ENCODE results near the gene CYBB.

The CYBB gene

DNA sequence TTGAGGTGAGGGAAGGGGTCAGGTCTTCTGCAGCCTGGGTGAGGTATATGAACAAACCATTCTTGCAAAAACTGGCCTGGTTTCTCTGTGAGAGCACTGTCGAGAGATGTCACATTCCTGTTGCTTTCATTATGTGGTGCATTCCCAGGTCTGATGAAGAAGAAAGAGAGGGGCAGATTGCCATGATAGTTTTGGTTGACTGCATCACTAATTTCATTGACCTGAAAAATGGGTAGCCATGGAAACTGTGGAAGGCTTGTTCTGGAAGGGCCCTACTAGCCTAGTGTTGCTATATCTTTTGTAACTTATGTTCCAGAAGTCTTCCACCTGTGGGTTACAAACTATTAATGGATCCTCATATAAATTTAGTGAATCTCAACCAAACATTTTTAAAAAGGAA, 32.9 kb upstream of the CYBB start:
- Histone ChIP-seq H2BK120ac (ENCODE audit: low read depth, low read length) (no peak overlapping the region), H3K14ac (ENCODE audit: low read length in 2 of 2) (no peak overlapping the region), H3K9me3 (ENCODE audit: control insufficient read depth, low read length) (no peaks in the 10 kb centered on the region), H3K18ac (ENCODE audit: low read depth in 1 of 2, low read length in 2 of 2) (no peak overlapping the region), H2AK5ac (ENCODE audit: low read length, severe bottlenecking) (no peak overlapping the region), H3K27ac (ENCODE audit: low read length, poor library complexity, severe bottlenecking) (no peak overlapping the region), H4K91ac (ENCODE audit: low read length) (no peak overlapping the region), H3K27me3 (ENCODE audit: control insufficient read depth in 1 of 2, insufficient read depth in 1 of 2, low read length in 2 of 2) (peaks cover 0 to 8% of the 10 kb centered on the region in 2 experiments), H2BK15ac (ENCODE audit: low read depth, poor library complexity, severe bottlenecking) (no peak overlapping the region), H2BK12ac (ENCODE audit: low read length in 2 of 2) (no peak overlapping the region), H3K9ac (ENCODE audit: low read length) (no peak overlapping the region), H3K4me1 (ENCODE audit: control insufficient read depth, insufficient read depth, low read depth, low read length) (peaks cover 4% of the 10 kb centered on the region), H2AFZ (ENCODE audit: low read depth, low read length) (no peak overlapping the region), H3K4ac (ENCODE audit: low read depth in 1 of 2, low read length in 2 of 2) (no peak overlapping the region), H3K4me2 (ENCODE audit: low read length, poor library complexity, severe bottlenecking) (no peak overlapping the region), H3K79me1 (replicated peaks; ENCODE audit: low read length, poor library complexity, severe bottlenecking) (no peaks in the 10 kb centered on the region), H4K8ac (ENCODE audit: low read length) (no peak overlapping the region), H2BK5ac (ENCODE audit: low read depth, low read length, poor library complexity, severe bottlenecking) (no peak overlapping the region), H3K36me3 (ENCODE audit: control insufficient read depth in 1 of 2, insufficient read depth in 2 of 2, low read depth in 1 of 2, low read length in 2 of 2) (no peaks in the 10 kb centered on the region), H3K23ac (ENCODE audit: low read length in 2 of 2) (no peak overlapping the region), H3K4me3 (ENCODE audit: insufficient read depth in 1 of 2, low read depth in 1 of 2, low read length in 2 of 2) (no peak overlapping the region)
- WGBS = 79% methylated on average over 1 of the region's 1 CpG
- DNase-seq = no peak

DNA sequence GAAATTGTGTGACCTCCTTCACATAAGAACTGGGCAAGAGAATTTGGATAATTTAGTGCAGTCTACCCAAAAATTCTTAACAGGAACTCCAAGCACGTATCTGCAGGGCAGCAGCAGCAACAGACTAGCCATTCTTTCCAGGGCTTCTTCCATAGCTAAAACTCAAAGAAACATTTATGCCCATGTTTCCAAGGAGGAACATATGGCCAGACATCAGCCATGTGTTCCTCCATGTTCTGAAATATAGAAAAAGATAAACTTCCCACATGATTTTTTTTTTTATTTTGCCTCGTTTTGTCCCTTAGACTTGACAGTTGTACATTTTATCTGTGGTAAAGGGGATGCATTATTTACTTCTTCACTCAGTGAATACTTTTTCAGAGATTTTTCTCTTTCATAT, 27.6 kb upstream of the CYBB start:
- Histone ChIP-seq H3K4me3 (ENCODE audit: insufficient read depth in 1 of 2, low read depth in 1 of 2, low read length in 2 of 2) (no peak overlapping the region), H2BK15ac (ENCODE audit: low read depth, poor library complexity, severe bottlenecking) (no peak overlapping the region), H3K9ac (ENCODE audit: low read length) (no peak overlapping the region), H3K4me1 (ENCODE audit: control insufficient read depth, insufficient read depth, low read depth, low read length) (no peaks in the 10 kb centered on the region), H3K79me1 (replicated peaks; ENCODE audit: low read length, poor library complexity, severe bottlenecking) (no peaks in the 10 kb centered on the region), H2AK5ac (ENCODE audit: low read length, severe bottlenecking) (no peak overlapping the region), H3K36me3 (ENCODE audit: control insufficient read depth in 1 of 2, insufficient read depth in 2 of 2, low read depth in 1 of 2, low read length in 2 of 2) (no peaks in the 10 kb centered on the region), H2AFZ (ENCODE audit: low read depth, low read length) (no peak overlapping the region), H4K8ac (ENCODE audit: low read length) (no peak overlapping the region), H2BK120ac (ENCODE audit: low read depth, low read length) (no peak overlapping the region), H3K27ac (ENCODE audit: low read length, poor library complexity, severe bottlenecking) (no peak overlapping the region), H3K4me2 (ENCODE audit: low read length, poor library complexity, severe bottlenecking) (no peak overlapping the region), H3K9me3 (ENCODE audit: control insufficient read depth, low read length) (no peaks in the 10 kb centered on the region), H2BK5ac (ENCODE audit: low read depth, low read length, poor library complexity, severe bottlenecking) (no peak overlapping the region), H3K4ac (ENCODE audit: low read depth in 1 of 2, low read length in 2 of 2) (no peak overlapping the region), H2BK12ac (ENCODE audit: low read length in 2 of 2) (no peak overlapping the region), H4K91ac (ENCODE audit: low read length) (no peak overlapping the region), H3K18ac (ENCODE audit: low read depth in 1 of 2, low read length in 2 of 2) (no peak overlapping the region), H3K14ac (ENCODE audit: low read length in 2 of 2) (no peak overlapping the region), H3K27me3 (ENCODE audit: control insufficient read depth in 1 of 2, insufficient read depth in 1 of 2, low read length in 2 of 2) (peaks cover 0 to 17% of the 10 kb centered on the region in 2 experiments), H3K23ac (ENCODE audit: low read length in 2 of 2) (no peak overlapping the region)
- DNase-seq = no peak
- 60% methylated on average over 1 of the region's 2 CpGs for WGBS

GRCh38 chrX:37752936-37753335, 26.9 kb upstream of the CYBB start:
- no peak overlapping the region for H3K4ac ChIP-seq (ENCODE audit: low read depth in 1 of 2, low read length in 2 of 2)
- no peaks in the 10 kb centered on the region for H3K4me1 ChIP-seq (ENCODE audit: control insufficient read depth, insufficient read depth, low read depth, low read length)
- H3K9me3 ChIP-seq (ENCODE audit: control insufficient read depth, low read length) = no peaks in the 10 kb centered on the region
- no peak overlapping the region for H2AFZ ChIP-seq (ENCODE audit: low read depth, low read length)
- H3K14ac ChIP-seq (ENCODE audit: low read length in 2 of 2) = no peak overlapping the region
- H2BK15ac ChIP-seq (ENCODE audit: low read depth, poor library complexity, severe bottlenecking) = no peak overlapping the region
- H3K18ac ChIP-seq (ENCODE audit: low read depth in 1 of 2, low read length in 2 of 2) = no peak overlapping the region
- H2BK12ac ChIP-seq (ENCODE audit: low read length in 2 of 2) = no peak overlapping the region
- peaks cover 0 to 17% of the 10 kb centered on the region in 2 experiments for H3K27me3 ChIP-seq (ENCODE audit: control insufficient read depth in 1 of 2, insufficient read depth in 1 of 2, low read length in 2 of 2)
- H3K4me3 ChIP-seq (ENCODE audit: insufficient read depth in 1 of 2, low read depth in 1 of 2, low read length in 2 of 2) = no peak overlapping the region
- no peaks in the 10 kb centered on the region for H3K36me3 ChIP-seq (ENCODE audit: control insufficient read depth in 1 of 2, insufficient read depth in 2 of 2, low read depth in 1 of 2, low read length in 2 of 2)
- H3K27ac ChIP-seq (ENCODE audit: low read length, poor library complexity, severe bottlenecking) = no peak overlapping the region
- H2BK120ac ChIP-seq (ENCODE audit: low read depth, low read length) = no peak overlapping the region
- H3K23ac ChIP-seq (ENCODE audit: low read length in 2 of 2) = no peak overlapping the region
- H3K4me2 ChIP-seq (ENCODE audit: low read length, poor library complexity, severe bottlenecking) = no peak overlapping the region
- H4K91ac ChIP-seq (ENCODE audit: low read length) = no peak overlapping the region
- H4K8ac ChIP-seq (ENCODE audit: low read length) = no peak overlapping the region
- no peak for DNase-seq
- H2BK5ac ChIP-seq (ENCODE audit: low read depth, low read length, poor library complexity, severe bottlenecking) = no peak overlapping the region
- H3K9ac ChIP-seq (ENCODE audit: low read length) = no peak overlapping the region
- no peak overlapping the region for H2AK5ac ChIP-seq (ENCODE audit: low read length, severe bottlenecking)
- no peaks in the 10 kb centered on the region for H3K79me1 ChIP-seq (replicated peaks; ENCODE audit: low read length, poor library complexity, severe bottlenecking)

GRCh38 chrX:37753384-37753783, 26.5 kb upstream of the CYBB start:
- no peaks in the 10 kb centered on the region for H3K36me3 ChIP-seq (ENCODE audit: control insufficient read depth in 1 of 2, insufficient read depth in 2 of 2, low read depth in 1 of 2, low read length in 2 of 2)
- no peak overlapping the region for H2AFZ ChIP-seq (ENCODE audit: low read depth, low read length)
- no CpG with 5 or more reads among the region's 2 CpGs for WGBS
- H4K91ac ChIP-seq (ENCODE audit: low read length) = no peak overlapping the region
- H3K27me3 ChIP-seq (ENCODE audit: control insufficient read depth in 1 of 2, insufficient read depth in 1 of 2, low read length in 2 of 2) = peaks cover 0 to 18% of the 10 kb centered on the region in 2 experiments
- H3K79me1 ChIP-seq (replicated peaks; ENCODE audit: low read length, poor library complexity, severe bottlenecking) = no peaks in the 10 kb centered on the region
- no peak overlapping the region for H2AK5ac ChIP-seq (ENCODE audit: low read length, severe bottlenecking)
- no peak overlapping the region for H3K27ac ChIP-seq (ENCODE audit: low read length, poor library complexity, severe bottlenecking)
- no peak overlapping the region for H3K4me2 ChIP-seq (ENCODE audit: low read length, poor library complexity, severe bottlenecking)
- no peak overlapping the region for H2BK120ac ChIP-seq (ENCODE audit: low read depth, low read length)
- no peak overlapping the region for H3K4me3 ChIP-seq (ENCODE audit: insufficient read depth in 1 of 2, low read depth in 1 of 2, low read length in 2 of 2)
- no peak overlapping the region for H2BK15ac ChIP-seq (ENCODE audit: low read depth, poor library complexity, severe bottlenecking)
- H4K8ac ChIP-seq (ENCODE audit: low read length) = no peak overlapping the region
- no peaks in the 10 kb centered on the region for H3K4me1 ChIP-seq (ENCODE audit: control insufficient read depth, insufficient read depth, low read depth, low read length)
- no peak overlapping the region for H3K4ac ChIP-seq (ENCODE audit: low read depth in 1 of 2, low read length in 2 of 2)
- H3K18ac ChIP-seq (ENCODE audit: low read depth in 1 of 2, low read length in 2 of 2) = no peak overlapping the region
- no peak overlapping the region for H3K9ac ChIP-seq (ENCODE audit: low read length)
- H3K23ac ChIP-seq (ENCODE audit: low read length in 2 of 2) = no peak overlapping the region
- H3K14ac ChIP-seq (ENCODE audit: low read length in 2 of 2) = no peak overlapping the region
- no peak overlapping the region for H2BK5ac ChIP-seq (ENCODE audit: low read depth, low read length, poor library complexity, severe bottlenecking)
- no peak for DNase-seq
- H2BK12ac ChIP-seq (ENCODE audit: low read length in 2 of 2) = no peak overlapping the region
- no peaks in the 10 kb centered on the region for H3K9me3 ChIP-seq (ENCODE audit: control insufficient read depth, low read length)

All from mesenchymal stem cell (in vitro differentiated cells and primary cell).